ENCODE results near the gene DNAJC3.

DNA sequence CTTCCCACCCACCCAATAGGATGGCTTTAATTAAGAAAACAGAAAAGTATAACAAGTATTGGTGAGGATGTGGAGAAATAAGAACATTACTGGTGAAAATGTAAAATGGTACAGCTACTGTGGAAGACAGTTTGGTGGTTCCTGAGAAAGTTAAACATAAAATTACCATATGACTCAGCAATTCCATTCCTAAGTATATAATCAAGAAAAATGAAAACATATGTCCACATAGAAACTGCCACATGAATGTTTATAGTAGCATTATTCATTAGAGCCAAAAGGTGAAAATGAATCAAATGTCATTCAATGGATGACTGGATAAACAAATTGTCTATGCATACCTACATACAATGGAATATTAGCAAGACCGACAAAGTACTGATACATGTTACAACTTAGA, 49.3 kb upstream of the DNAJC3 start:
- TF ChIP-seq, protein P1, sequence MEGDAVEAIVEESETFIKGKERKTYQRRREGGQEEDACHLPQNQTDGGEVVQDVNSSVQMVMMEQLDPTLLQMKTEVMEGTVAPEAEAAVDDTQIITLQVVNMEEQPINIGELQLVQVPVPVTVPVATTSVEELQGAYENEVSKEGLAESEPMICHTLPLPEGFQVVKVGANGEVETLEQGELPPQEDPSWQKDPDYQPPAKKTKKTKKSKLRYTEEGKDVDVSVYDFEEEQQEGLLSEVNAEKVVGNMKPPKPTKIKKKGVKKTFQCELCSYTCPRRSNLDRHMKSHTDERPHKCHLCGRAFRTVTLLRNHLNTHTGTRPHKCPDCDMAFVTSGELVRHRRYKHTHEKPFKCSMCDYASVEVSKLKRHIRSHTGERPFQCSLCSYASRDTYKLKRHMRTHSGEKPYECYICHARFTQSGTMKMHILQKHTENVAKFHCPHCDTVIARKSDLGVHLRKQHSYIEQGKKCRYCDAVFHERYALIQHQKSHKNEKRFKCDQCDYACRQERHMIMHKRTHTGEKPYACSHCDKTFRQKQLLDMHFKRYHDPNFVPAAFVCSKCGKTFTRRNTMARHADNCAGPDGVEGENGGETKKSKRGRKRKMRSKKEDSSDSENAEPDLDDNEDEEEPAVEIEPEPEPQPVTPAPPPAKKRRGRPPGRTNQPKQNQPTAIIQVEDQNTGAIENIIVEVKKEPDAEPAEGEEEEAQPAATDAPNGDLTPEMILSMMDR (IDR thresholded peaks at IDR 0.05), result no peak
- no peak for TF ChIP-seq POLR2A (IDR thresholded peaks at IDR 0.05)

Measured in right lobe of liver (tissue), 4 donors.